Ramos (cell line): Measurements from ENCODE around the gene NAPSA.
"Not testable (repeated sequence)": the region's sequence is repeated elsewhere in the genome, so short reads cannot be mapped to it uniquely, and the experiment has no call there.

ENCODE experiments used
- in situ Hi-C: fragments of 300-500 bp; cut with MboI; formaldehyde crosslinking; loops from one replicate; pipeline ENCODE4 v1.14.3; 2022; ENCODE audit warnings: low sequenced_read_pairs; ENCODE audit not compliant: unreplicated experiment

NAPSA gene

GRCh38 chr19:50365434-50366306 is at the start of gene NAPSA:
TSS of gene NAPSA (minus strand) at chr19:50365639. CDS start at chr19:50365621, 18 bp downstream.
- in situ Hi-C loops, result loop anchor here (5.0 kb wide), 1 partner anchor 97 kb away; no protein-coding TSS in a partner anchor

- in situ Hi-C loops, result no loop called here
Observed at GRCh38 chr19:50413531-50413930, 48.1 kb upstream of the NAPSA start.

GRCh38 chr19:50413096-50413495 is 47.7 kb upstream of the NAPSA start:
- in situ Hi-C loops, result no loop called here

- in situ Hi-C loops, result no loop called here
Observed at GRCh38 chr19:50412419-50412818, 47.0 kb upstream of the NAPSA start.

GRCh38 chr19:50410109-50410508 is 44.7 kb upstream of the NAPSA start:
- in situ Hi-C loops, result no loop called here

GRCh38 chr19:50409347-50409746 is 43.9 kb upstream of the NAPSA start:
- in situ Hi-C loops, result no loop called here

- in situ Hi-C loops, result no loop called here
Observed at GRCh38 chr19:50406829-50407228, 41.4 kb upstream of the NAPSA start.

GRCh38 chr19:50406156-50406820 is 40.8 kb upstream of the NAPSA start:
- in situ Hi-C loops, result no loop called here

- in situ Hi-C loops, result no loop called here
Observed at GRCh38 chr19:50402544-50403301, 37.3 kb upstream of the NAPSA start.

GRCh38 chr19:50401605-50402450 is 36.4 kb upstream of the NAPSA start:
- in situ Hi-C loops, result no loop called here

- in situ Hi-C loops, result no loop called here
Observed at GRCh38 chr19:50399368-50399745, 33.9 kb upstream of the NAPSA start.

GRCh38 chr19:50398675-50399367 is 33.4 kb upstream of the NAPSA start:
- in situ Hi-C loops, result no loop called here

GRCh38 chr19:50394017-50394416 is 28.6 kb upstream of the NAPSA start:
- in situ Hi-C loops, result no loop called here

- in situ Hi-C loops, result no loop called here
Observed at GRCh38 chr19:50393589-50393988, 28.1 kb upstream of the NAPSA start.

- in situ Hi-C loops, result no loop called here
Observed at GRCh38 chr19:50392759-50393158, 27.3 kb upstream of the NAPSA start.

- in situ Hi-C loops, result not testable (repeated sequence)
Observed at GRCh38 chr19:50390952-50391351, 25.5 kb upstream of the NAPSA start.

- in situ Hi-C loops, result not testable (repeated sequence)
Observed at GRCh38 chr19:50390295-50390694, 24.9 kb upstream of the NAPSA start.

GRCh38 chr19:50387868-50388245 is 22.4 kb upstream of the NAPSA start:
- in situ Hi-C loops, result no loop called here

GRCh38 chr19:50387176-50387867 is 21.9 kb upstream of the NAPSA start:
- in situ Hi-C loops, result no loop called here
